GM12891 (cell line): ENCODE measurements around the gene ANK2.

ENCODE experiments used
- PAX5 ChIP-seq: IDR thresholded peaks from 2 replicates; pipeline ENCODE4 v1.6.1; 2011; ENCODE audit warnings: low read length, moderate library complexity, mild to moderate bottlenecking; ENCODE audit not compliant: insufficient read depth, severe bottlenecking
- POLR2A ChIP-seq: IDR thresholded peaks from 2 replicates; pipeline ENCODE4 v1.6.1; 2011; ENCODE audit warnings: low read depth, low read length, control low read depth
- POLR2AphosphoS5 ChIP-seq: IDR thresholded peaks from 2 replicates; pipeline ENCODE4 v1.6.1; 2011; ENCODE audit warnings: low read depth, low read length, control low read depth
- POU2F2 ChIP-seq: IDR thresholded peaks from 2 replicates; pipeline ENCODE4 v1.6.1; 2011; ENCODE audit warnings: low read depth, mild to moderate bottlenecking, control low read depth, low read length, moderate library complexity
- SPI1 ChIP-seq: IDR thresholded peaks from 2 replicates; pipeline ENCODE4 v1.6.1; 2011; ENCODE audit warnings: low read depth, low read length, control low read depth
- TAF1 ChIP-seq: IDR thresholded peaks from 2 replicates; pipeline ENCODE4 v1.6.1; 2011; ENCODE audit warnings: low read depth, low read length, control low read depth

DNA sequence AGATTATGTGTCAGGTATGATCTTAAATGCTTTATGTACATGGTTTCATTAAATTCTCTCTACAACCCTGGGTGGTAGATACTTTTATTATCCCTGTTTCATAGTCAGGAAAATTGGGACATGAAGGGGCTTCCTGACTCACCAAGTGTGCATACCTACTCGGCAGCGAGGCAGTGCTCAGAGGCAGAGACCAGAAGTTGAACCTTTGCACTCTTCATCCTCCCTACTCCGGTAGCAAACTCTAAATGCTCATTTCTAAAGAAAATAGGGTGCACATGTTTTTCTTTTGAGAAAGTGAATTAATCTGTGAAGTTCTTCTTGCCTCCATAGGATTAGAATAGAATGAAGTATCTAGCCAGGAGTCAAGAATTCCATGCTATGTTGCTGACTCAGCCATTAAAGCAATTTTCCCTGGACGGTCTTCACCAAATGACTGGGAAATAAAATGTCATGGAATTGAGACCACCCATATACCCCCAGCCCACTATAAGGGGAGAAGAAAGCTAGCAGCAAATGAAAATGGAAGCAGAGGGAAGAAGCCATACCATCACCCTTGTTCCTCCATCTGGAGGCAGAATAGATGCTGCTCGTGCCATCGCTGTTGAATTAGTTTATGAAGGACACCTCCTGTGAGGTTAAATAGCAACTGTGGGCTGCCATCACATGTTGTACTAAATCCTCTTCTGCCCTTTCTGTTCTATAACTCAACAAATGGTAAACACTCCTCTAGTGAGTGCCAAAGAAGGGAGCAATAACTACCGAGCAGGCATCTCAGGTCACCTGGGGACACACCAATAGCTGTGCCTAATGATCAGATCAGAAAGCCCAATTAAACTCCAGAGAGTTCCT, 356.6 kb downstream of the ANK2 start:
- no peak for TF ChIP-seq POLR2A
- TF ChIP-seq TAF1, result no peak
- no peak for TF ChIP-seq POLR2AphosphoS5
- TF ChIP-seq SPI1, result no peak
- no peak for TF ChIP-seq POU2F2
- no peak for TF ChIP-seq PAX5
